GM20431 (cell line): ENCODE data around the gene ZNF480.
"Not testable (repeated sequence)": the region's sequence is repeated elsewhere in the genome, so short reads cannot be mapped to it uniquely, and the experiment has no call there.

Source experiments
- in situ Hi-C: fragments of 300-500 bp; cut with MseI, MboI; formaldehyde crosslinking; loops from one replicate; pipeline ENCODE4 v1.15.0; 2020; ENCODE audit warnings: low sequenced_read_pairs; ENCODE audit not compliant: unreplicated experiment

The ZNF480 gene

GRCh38 chr19:52336117-52336790 lies 39.3 kb downstream of the ZNF480 start, which contains the start of gene ZNF610:
Gene ZNF610, plus strand, starts transcription at chr19:52336243. Its CDS starts 12,930 bp downstream, at chr19:52349173.
- in situ Hi-C loops: no loop called here

- in situ Hi-C loops: no loop called here
Measured at GRCh38 chr19:52336791-52337381, 39.9 kb downstream of the ZNF480 start.

GRCh38 chr19:52339022-52339421 lies 42.1 kb downstream of the ZNF480 start:
- in situ Hi-C loops: not testable (repeated sequence)

GRCh38 chr19:52343548-52343947 lies 46.6 kb downstream of the ZNF480 start:
- in situ Hi-C loops: no loop called here

- in situ Hi-C loops: no loop called here
Measured at GRCh38 chr19:52345162-52345561, 48.2 kb downstream of the ZNF480 start.

- in situ Hi-C loops: no loop called here
Measured at GRCh38 chr19:52351512-52351911, 54.5 kb downstream of the ZNF480 start.

- in situ Hi-C loops: no loop called here
Measured at GRCh38 chr19:52366414-52366824, 69.5 kb downstream of the ZNF480 start.

- in situ Hi-C loops: no loop called here
Measured at GRCh38 chr19:52369559-52370340, 72.8 kb downstream of the ZNF480 start, which contains the start of gene ZNF880. Gene ZNF880, plus strand, starts transcription at chr19:52369923. Its CDS starts 43 bp downstream, at chr19:52369966.

GRCh38 chr19:52370341-52370710 lies 73.4 kb downstream of the ZNF480 start:
- in situ Hi-C loops: no loop called here
